A673 (cell line): ENCODE data around the gene CHAD. TPM values are rescaled to one million over a fixed set of nuclear protein-coding genes. Genes with fewer than 3 reads are reported as not detected.
"Not testable (repeated sequence)": the region's sequence is repeated elsewhere in the genome, so short reads cannot be mapped to it uniquely, and the experiment has no call there.

Source experiments
- BruUV-seq: library from RNA; stranded (reverse); fragments of 400-500 nt; replicated peaks from 2 replicates; lab custom pipeline; 2021; lab: Mats Ljungman, UMichigan
- CTCF ChIA-PET: fragments of 300-600 bp; sonication (Branson Sonifier 250); formaldehyde crosslinking; loops from one replicate; lab custom pipeline; 2022; ENCODE audit warnings: antibody characterized with exemption; lab: Charles Lee
- POLR2A ChIA-PET: fragments of 300-600 bp; sonication (Branson Sonifier 250); formaldehyde crosslinking; loops from one replicate; lab custom pipeline; 2022; ENCODE audit warnings: antibody characterized with exemption; ENCODE audit not compliant: low non-redundant PET; lab: Charles Lee
- DNase-seq: peaks from one replicate; pipeline ENCODE4 v3.0.0-alpha.2; 2015; ENCODE audit warnings: low spot score
- H3K27ac ChIP-seq: fragments of 200-600 bp; sonication (generic); 2 replicates; pipeline ENCODE4 v1.5.1; 2016; ENCODE audit warnings: mixed run types, low read depth, mild to moderate bottlenecking, mixed read lengths, antibody characterized with exemption, low read length; ENCODE audit not compliant: poor library complexity, severe bottlenecking
- H3K27me3 ChIP-seq: fragments of 200-600 bp; sonication (generic); replicated peaks from 2 replicates; pipeline ENCODE4 v1.6.1; 2017; ENCODE audit warnings: mixed run types, low read depth, mild to moderate bottlenecking, mixed read lengths, antibody characterized with exemption, low read length; ENCODE audit not compliant: insufficient read depth, poor library complexity
- H3K36me3 ChIP-seq: fragments of 200-600 bp; sonication (generic); 2 replicates; pipeline ENCODE4 v1.6.1; 2016; ENCODE audit warnings: mixed run types, mild to moderate bottlenecking, mixed read lengths, antibody characterized with exemption, low read length; ENCODE audit not compliant: insufficient read depth, poor library complexity, severe bottlenecking
- H3K4me1 ChIP-seq: fragments of 200-600 bp; sonication (generic); 2 replicates; pipeline ENCODE4 v1.6.1; 2017; ENCODE audit warnings: mixed run types, mild to moderate bottlenecking, mixed read lengths, antibody characterized with exemption, low read length; ENCODE audit not compliant: insufficient read depth, poor library complexity, severe bottlenecking
- H3K4me3 ChIP-seq: fragments of 200-600 bp; sonication (generic); 2 replicates; pipeline ENCODE4 v1.5.1; 2016; ENCODE audit warnings: low read depth, mixed run types, mild to moderate bottlenecking, mixed read lengths, low read length; ENCODE audit not compliant: poor library complexity, severe bottlenecking
- H3K9me3 ChIP-seq: fragments of 200-600 bp; sonication (generic); 2 replicates; pipeline ENCODE4 v1.6.1; 2016; ENCODE audit warnings: mixed run types, low read depth, mild to moderate bottlenecking, mixed read lengths, antibody characterized with exemption, low read length; ENCODE audit not compliant: poor library complexity, severe bottlenecking
- CTCF ChIP-seq: fragments of 300-800, 200-600 bp; sonication (generic); conservative IDR thresholded peaks from 2 replicates; pipeline ENCODE4 v1.5.1; 2017; ENCODE audit warnings: low read depth, mild to moderate bottlenecking, antibody characterized with exemption, low read length, moderate library complexity, mixed read lengths
- EZH2 ChIP-seq: fragments of 200-600 bp; sonication (generic); IDR thresholded peaks from 2 replicates; pipeline ENCODE4 v1.6.1; 2017; ENCODE audit warnings: borderline replicate concordance, low read depth, mild to moderate bottlenecking, mixed read lengths, antibody characterized with exemption, low read length; ENCODE audit not compliant: poor library complexity, severe bottlenecking
- intact Hi-C: fragments of 100-400 bp; cut with micrococcal nuclease; formaldehyde crosslinking; loops from one replicate; pipeline ENCODE4 v1.10.0; 2022; ENCODE audit not compliant: unreplicated experiment
- total RNA-seq: library from RNA; stranded (reverse); gene quantifications from 2 replicates; pipeline ENCODE4 v1.2.3, GENCODE V29; 2021

CHAD gene
- total RNA-seq, 1 experiment from 2014 or later, result not detected

GRCh38 chr17:50422738-50423137 is 45.9 kb downstream of the CHAD start:
- ChIA-PET POLR2A (no interaction called here), CTCF (interaction anchor here (2.5 kb wide), 1 partner anchor 25 kb away, joined by 6 read pairs; the partner anchor contains the start of gene LRRC59)
- intact Hi-C loops, result no loop called here
- no peak for DNase-seq
- H3K27ac ChIP-seq, result peak overlapping the region; percentile 70
- H3K4me1 ChIP-seq, result peaks cover 44% of the 10 kb centered on the region
- no peak for TF ChIP-seq EZH2
- no peak for TF ChIP-seq CTCF
- no peaks in the 10 kb centered on the region for H3K9me3 ChIP-seq
- H3K4me3 ChIP-seq, result no peak overlapping the region
- H3K27me3 ChIP-seq, result no peaks in the 10 kb centered on the region
- H3K36me3 ChIP-seq, result no peaks in the 10 kb centered on the region
- no TSS peak for BruUV-seq

- Histone ChIP-seq H3K36me3 (no peaks in the 10 kb centered on the region), H3K4me3 (peak overlapping the region; percentile 13), H3K27ac (peak overlapping the region; percentile 70), H3K4me1 (peaks cover 44% of the 10 kb centered on the region), H3K27me3 (no peaks in the 10 kb centered on the region), H3K9me3 (no peaks in the 10 kb centered on the region)
- intact Hi-C loops, result no loop called here
- TF ChIP-seq EZH2, result no peak
- ChIA-PET CTCF (interaction anchor here (0.6 to 2.5 kb wide), 5 partner anchors 23 to 899 kb away, joined by 3 to 7 read pairs (median 5); partner anchors contain the start of gene LRRC59), POLR2A (interaction anchor here (0.6 to 0.7 kb wide), 3 partner anchors 23 to 24 kb away, joined by 4 to 7 read pairs (median 7); partner anchors contain the start of gene LRRC59)
- BruUV-seq, result no TSS peak
- DNase-seq, result peak; percentile 85
Measured at GRCh38 chr17:50421308-50422051, 47.2 kb downstream of the CHAD start.

- TF ChIP-seq CTCF (no peak), EZH2 (no peak)
- no peaks in the 10 kb centered on the region for H3K9me3 ChIP-seq
- H3K36me3 ChIP-seq, result no peaks in the 10 kb centered on the region
- intact Hi-C loops, result no loop called here
- H3K27me3 ChIP-seq, result no peaks in the 10 kb centered on the region
- H3K4me1 ChIP-seq, result peaks cover 37% of the 10 kb centered on the region
- no TSS peak for BruUV-seq
- H3K4me3 ChIP-seq, result no peak overlapping the region
- ChIA-PET POLR2A (interaction anchor here (0.6 to 0.7 kb wide), 2 partner anchors 22 to 23 kb away, joined by 4 to 7 read pairs; partner anchors contain the start of gene LRRC59), CTCF (interaction anchor here (2.5 kb wide), 1 partner anchor 23 kb away, joined by 6 read pairs; the partner anchor contains the start of gene LRRC59)
- DNase-seq, result no peak
- H3K27ac ChIP-seq, result peak overlapping the region; percentile 70
Measured at GRCh38 chr17:50420419-50421112, 48.1 kb downstream of the CHAD start.

- BruUV-seq, H3K4me3 ChIP-seq, H3K36me3 ChIP-seq, H3K27me3 ChIP-seq, CTCF ChIA-PET, POLR2A ChIA-PET, H3K9me3 ChIP-seq, H3K27ac ChIP-seq, intact Hi-C loops, DNase-seq: not testable (repeated sequence)
- H3K4me1 ChIP-seq, result peaks cover 27% of the 10 kb centered on the region
Measured at GRCh38 chr17:50419577-50419976, 49.1 kb downstream of the CHAD start.
